ENCODE measurements around the gene MED22. TPM values are rescaled to one million over a fixed set of nuclear protein-coding genes. Genes with fewer than 3 reads are reported as not detected.

MED22 gene
- total and polyA plus RNA-seq, 2 of the 8 experiments (the other 6 are each of a cell fraction or from before 2014, with no cell fraction given): 56.4 to 68.4 TPM

GRCh38 chr9:133315997-133316396 is 31.9 kb downstream of the MED22 start (continued):
- no peak for TF ChIP-seq HDAC2 (IDR thresholded peaks at IDR 0.05; ENCODE audit: borderline replicate concordance in 1 of 2, low read depth in 2 of 2, low read length in 2 of 2)
- TF ChIP-seq NRF1 (IDR thresholded peaks at IDR 0.05; ENCODE audit: low read depth, low read length): no peak

All from H1 (cell line).